Fibroblast of villous mesenchyme (primary cell): Measurements from ENCODE around the gene IER2. TPM values are rescaled to one million over a fixed set of nuclear protein-coding genes. Genes with fewer than 3 reads are reported as not detected.
"Not testable (repeated sequence)": the region's sequence is repeated elsewhere in the genome, so short reads cannot be mapped to it uniquely, and the experiment has no call there.

Experiments used
- DNase-seq: peaks from one replicate; pipeline ENCODE4 v3.0.0-alpha.2; 2010; ENCODE audit warnings: low read depth
- H3K4me3 ChIP-seq: 2 replicates; pipeline ENCODE4 v1.5.1; 2011; ENCODE audit warnings: low read depth, mild to moderate bottlenecking, low read length
- total RNA-seq: library from RNA; depleted of rRNA; stranded (reverse); fragments of >200 nt; gene quantifications from 2 replicates; pipeline ENCODE4 v1.2.3, GENCODE V29; 2012
- TF ChIP-seq, protein P1 (sequence below): IDR thresholded peaks from 2 replicates; pipeline ENCODE4 v1.5.1; 2012; ENCODE audit warnings: low read depth, mild to moderate bottlenecking, low read length; ENCODE audit not compliant: insufficient read depth

The IER2 gene
- total RNA-seq, 1 donor, result 22.0 TPM

- TF ChIP-seq, protein P1, sequence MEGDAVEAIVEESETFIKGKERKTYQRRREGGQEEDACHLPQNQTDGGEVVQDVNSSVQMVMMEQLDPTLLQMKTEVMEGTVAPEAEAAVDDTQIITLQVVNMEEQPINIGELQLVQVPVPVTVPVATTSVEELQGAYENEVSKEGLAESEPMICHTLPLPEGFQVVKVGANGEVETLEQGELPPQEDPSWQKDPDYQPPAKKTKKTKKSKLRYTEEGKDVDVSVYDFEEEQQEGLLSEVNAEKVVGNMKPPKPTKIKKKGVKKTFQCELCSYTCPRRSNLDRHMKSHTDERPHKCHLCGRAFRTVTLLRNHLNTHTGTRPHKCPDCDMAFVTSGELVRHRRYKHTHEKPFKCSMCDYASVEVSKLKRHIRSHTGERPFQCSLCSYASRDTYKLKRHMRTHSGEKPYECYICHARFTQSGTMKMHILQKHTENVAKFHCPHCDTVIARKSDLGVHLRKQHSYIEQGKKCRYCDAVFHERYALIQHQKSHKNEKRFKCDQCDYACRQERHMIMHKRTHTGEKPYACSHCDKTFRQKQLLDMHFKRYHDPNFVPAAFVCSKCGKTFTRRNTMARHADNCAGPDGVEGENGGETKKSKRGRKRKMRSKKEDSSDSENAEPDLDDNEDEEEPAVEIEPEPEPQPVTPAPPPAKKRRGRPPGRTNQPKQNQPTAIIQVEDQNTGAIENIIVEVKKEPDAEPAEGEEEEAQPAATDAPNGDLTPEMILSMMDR, result no peak
- H3K4me3 ChIP-seq, result no peak overlapping the region
- no peak for DNase-seq
Measured at GRCh38 chr19:13198634-13199033, 48.4 kb downstream of the IER2 start.

DNA sequence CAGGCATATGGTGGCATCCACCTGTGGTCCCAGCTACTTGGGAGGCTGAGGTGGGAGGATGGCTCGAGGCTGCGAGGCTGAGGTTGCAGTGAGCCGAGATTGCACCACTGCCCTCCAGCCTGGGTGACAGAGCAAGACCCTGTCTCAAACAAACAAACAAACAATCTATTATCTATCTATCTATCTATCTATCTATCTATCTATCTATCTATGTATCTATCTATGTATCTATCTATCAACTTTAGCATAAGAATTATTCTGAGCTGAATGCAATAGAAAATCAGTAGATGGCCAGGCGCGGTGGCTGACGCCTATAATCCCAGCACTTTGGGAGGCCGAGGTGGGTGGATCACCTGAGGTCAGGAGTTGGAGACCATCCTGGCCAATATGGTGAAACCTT is 51.9 kb downstream of the IER2 start:
- not testable (repeated sequence) for DNase-seq, H3K4me3 ChIP-seq

Other genes with a start within 250 kb of the IER2 start
- gene SYCE2, start 231.1 kb upstream of the IER2 start, total RNA-seq, result under 0.01 TPM in 2 replicates
- 65.2 and 70.2 TPM in 2 replicates for gene FARSA, start 216.7 kb upstream of the IER2 start, total RNA-seq
- 2,107 and 2,588 TPM in 2 replicates for gene CALR, start 211.8 kb upstream of the IER2 start, total RNA-seq
- gene RAD23A, start 204.5 kb upstream of the IER2 start, total RNA-seq, result 91.1 and 92.8 TPM in 2 replicates
- 18.6 and 24.8 TPM in 2 replicates for gene GADD45GIP1, start 193.2 kb upstream of the IER2 start, total RNA-seq
- not detected in 2 replicates for gene DAND5, start 180.8 kb upstream of the IER2 start, total RNA-seq
- 29.6 and 30.2 TPM in 2 replicates for gene NFIX, start 154.9 kb upstream of the IER2 start, total RNA-seq
- 2.6 and 3.9 TPM in 2 replicates for gene LYL1, start 47.6 kb upstream of the IER2 start, total RNA-seq
- 25.4 and 25.9 TPM in 2 replicates for gene TRMT1, start 33.7 kb upstream of the IER2 start, total RNA-seq
- gene NACC1, start 32.1 kb upstream of the IER2 start, total RNA-seq, result 95.0 and 104 TPM in 2 replicates
- 58.3 and 69.9 TPM in 2 replicates for gene STX10, start within 50 bp of the IER2 start, total RNA-seq